ENCODE results near the gene NKX1-1.

The NKX1-1 gene

DNA sequence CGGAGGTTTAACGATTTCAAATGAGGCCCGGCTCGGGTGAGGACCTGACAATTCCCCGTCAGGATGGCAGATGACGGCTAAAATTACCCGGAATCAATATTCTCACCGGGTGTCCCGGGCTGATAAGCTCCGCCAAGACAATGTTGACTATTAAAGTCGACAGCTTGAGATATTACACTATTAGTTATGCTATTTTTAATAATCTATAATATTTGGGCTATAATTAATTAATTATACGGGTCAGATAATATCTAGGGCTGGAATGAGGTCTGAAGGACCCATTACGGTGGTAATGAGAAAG lies 9.4 kb upstream of the NKX1-1 start:
- DNase-seq (ENCODE audit: extremely low read depth, low read depth), result no peak
- TF ChIP-seq, protein P1, sequence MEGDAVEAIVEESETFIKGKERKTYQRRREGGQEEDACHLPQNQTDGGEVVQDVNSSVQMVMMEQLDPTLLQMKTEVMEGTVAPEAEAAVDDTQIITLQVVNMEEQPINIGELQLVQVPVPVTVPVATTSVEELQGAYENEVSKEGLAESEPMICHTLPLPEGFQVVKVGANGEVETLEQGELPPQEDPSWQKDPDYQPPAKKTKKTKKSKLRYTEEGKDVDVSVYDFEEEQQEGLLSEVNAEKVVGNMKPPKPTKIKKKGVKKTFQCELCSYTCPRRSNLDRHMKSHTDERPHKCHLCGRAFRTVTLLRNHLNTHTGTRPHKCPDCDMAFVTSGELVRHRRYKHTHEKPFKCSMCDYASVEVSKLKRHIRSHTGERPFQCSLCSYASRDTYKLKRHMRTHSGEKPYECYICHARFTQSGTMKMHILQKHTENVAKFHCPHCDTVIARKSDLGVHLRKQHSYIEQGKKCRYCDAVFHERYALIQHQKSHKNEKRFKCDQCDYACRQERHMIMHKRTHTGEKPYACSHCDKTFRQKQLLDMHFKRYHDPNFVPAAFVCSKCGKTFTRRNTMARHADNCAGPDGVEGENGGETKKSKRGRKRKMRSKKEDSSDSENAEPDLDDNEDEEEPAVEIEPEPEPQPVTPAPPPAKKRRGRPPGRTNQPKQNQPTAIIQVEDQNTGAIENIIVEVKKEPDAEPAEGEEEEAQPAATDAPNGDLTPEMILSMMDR (IDR thresholded peaks at IDR 0.05; ENCODE audit: low read depth, low read length), result no peak

DNA sequence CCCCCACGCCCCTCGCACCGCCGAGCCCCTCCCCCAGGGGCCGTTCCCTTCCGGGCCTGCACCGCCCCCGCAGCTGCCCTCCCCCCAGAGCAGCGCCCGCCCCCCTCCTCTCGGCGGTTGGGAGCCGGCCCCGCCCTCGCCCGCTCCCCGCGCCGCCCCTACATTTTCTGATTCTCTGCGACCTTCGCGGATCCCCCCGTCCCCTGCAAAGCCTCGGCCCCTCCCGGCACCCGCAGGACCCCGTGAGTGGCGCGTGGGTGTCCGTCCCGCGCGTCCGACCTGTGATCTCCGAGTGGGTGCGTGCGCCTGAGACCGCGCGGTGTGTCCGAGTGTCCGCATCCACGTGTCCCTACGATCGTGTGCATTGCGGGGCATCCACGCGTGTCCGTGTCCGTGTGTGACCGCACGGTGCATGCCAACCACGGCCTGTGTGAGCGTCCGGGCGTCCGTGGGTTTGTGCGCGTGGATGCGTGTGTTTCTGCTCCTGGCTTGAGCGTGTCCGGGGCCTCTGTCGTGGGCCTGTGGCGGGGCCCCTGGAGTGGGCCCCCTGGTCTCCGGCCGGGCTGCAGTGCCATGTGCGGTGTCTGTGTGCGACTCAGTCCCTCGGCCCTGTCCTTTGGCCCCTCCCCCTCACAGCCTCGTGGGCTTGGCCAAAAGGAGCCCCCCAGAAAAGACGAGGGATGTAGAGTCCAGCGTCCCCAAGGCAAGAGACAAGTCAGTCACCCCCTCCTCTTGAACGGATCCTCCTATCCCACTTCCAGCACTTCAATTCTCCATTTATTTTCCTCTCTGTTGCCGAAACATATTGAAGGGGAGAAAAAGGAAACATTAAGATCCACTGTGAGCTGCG lies 8.8 kb upstream of the NKX1-1 start:
- DNase-seq (ENCODE audit: extremely low read depth, low read depth), result no peak
- TF ChIP-seq, protein P1 (IDR thresholded peaks at IDR 0.05; ENCODE audit: low read depth, low read length), result no peak

DNA sequence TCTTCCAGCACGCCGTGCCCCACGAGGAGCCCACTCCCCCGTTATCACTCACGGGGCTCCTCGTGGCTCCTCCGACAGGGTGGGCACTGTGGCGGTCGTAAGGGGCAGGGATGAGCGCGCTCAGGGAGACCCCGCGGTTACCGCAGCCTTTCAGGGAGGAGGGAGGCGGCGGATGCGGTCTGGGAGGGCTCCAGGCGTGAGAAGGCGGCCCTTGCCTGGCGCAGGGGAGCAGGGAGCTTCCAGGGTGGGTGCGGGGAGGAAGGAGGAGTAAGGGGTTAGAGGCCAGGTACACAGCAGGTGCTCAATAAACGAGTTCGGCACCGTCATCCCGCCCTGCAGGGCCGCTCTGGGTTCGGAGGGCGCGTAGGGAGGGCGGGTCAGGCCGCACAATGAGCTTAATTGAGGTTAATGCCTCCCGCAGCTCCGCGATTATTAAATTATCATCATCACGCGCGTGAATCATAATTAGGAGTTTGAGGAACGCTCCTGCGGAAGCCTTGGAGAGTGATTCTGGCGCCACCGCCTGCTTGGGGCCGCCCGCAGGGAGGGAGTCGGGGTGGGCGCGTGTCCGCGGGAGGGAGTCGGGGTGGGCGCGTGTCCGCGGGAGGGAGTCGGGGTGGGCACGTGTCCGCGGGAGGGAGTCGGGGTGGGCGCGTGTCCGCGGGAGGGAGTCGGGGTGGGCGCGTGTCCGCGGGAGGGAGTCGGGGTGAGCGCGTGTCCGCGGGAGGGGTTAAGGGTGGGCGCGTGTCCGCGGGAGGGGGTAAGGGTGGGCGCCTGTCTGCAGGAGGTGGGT lies 7.6 kb upstream of the NKX1-1 start:
- TF ChIP-seq, protein P1 (IDR thresholded peaks at IDR 0.05; ENCODE audit: low read depth, low read length), result no peak
- no peak for DNase-seq (ENCODE audit: extremely low read depth, low read depth)

DNA sequence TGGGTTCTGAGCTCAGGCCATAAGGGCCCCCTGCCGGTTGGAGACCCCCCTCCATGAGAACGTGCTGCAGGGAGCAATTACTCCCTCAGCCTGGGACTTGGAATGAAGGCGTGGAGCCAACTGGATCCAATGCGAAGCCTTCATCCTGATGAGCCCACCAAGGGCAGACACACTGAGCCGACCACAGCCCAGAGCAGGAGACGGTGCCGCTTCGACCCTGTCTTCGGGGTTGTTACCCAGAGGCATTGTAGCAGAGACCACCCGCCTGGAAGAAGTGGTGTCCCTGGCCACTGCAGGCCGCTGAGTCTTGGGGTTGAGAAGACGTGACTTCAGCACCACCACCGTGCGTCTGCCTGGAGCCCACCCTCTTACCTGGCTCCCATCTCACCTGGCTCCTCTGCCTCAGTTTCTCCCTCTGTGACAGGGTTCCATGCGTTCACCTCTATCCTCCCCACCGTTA lies 7.0 kb upstream of the NKX1-1 start:
- DNase-seq (ENCODE audit: extremely low read depth, low read depth), result no peak
- TF ChIP-seq, protein P1 (IDR thresholded peaks at IDR 0.05; ENCODE audit: low read depth, low read length), result no peak

DNA sequence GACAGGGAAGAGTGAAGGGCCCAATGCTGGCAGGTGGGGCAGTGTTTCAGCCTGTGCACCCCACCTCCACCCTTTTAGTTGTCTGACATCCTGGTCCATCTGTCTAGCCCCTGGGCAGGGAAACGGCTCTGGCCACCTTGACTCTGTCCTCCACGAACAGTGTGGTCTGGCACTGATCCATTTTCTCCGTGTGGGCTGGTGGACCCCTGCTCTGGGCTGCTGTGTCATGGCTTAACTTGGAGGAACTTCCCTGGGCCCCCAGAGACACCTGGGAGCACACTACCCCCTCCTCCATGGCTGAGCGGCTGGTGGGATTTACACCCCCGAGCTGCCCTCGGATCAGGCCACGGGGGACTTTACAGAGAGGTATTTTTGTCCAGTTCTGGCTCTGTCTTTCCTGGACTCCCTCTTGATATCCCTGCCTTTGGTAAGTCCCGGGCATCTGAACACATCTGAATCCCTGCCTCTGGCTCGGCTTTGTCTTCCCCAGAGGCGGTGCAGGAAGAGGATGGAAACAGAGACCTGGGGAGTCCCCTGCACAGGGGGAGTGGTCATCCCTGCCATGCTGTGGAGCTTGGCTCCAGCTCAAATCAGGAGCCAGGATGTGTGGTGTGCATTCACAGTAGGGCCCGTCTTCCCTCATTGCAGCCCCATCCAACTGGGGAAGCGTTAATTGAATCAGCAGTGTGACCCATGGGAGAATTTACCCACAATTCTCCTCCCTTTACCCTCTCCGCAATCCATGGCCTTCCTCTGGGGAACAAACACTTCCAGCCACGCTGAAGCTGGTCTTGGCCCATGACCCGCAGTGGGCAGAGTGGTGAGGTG lies 6.3 kb upstream of the NKX1-1 start:
- TF ChIP-seq, protein P1 (IDR thresholded peaks at IDR 0.05; ENCODE audit: low read depth, low read length), result no peak
- no peak for DNase-seq (ENCODE audit: extremely low read depth, low read depth)

DNA sequence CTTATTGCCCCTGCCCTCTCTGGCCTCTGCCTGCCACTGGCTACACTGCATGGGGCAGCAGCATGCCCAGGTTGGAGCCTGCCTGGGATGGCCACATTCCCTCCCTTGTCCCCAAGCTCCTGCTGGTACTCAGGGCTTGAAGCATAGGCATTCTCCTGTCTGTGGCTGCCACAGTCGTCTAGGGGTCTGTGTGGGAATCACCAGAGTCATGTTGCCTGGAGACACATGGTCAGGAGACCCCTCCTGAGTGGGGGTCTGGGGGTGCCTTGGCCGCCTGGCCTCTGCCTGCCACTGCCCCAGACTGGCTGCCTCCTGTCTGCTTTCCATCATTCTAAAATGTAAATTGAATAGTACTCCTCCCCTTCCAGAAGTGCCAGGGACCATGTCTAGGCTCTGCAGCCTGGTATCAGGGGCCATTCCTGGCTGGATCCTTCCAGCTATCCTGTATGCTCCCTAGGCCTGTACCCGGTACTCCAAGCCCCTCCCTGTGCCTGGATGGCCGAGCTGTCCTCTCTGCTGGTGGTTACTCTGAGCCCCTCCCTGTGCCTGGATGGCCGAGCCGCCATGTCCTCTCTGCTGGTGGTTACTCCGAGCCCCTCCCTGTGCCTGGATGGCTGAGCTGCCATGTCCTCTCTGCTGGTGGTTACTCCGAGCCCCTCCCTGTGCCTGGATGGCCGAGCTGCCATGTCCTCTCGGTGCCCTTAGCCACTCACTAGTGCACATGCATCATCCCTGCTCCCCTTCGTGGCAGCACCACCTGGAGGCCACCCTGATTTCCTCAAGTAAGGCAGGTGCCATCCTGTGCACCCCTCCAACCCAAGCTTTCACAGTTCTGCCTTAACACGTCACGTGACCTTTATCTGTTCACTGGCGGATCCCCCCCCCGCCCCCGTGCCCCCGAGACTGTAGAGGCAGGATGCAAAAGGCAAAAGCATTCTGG lies 5.5 kb upstream of the NKX1-1 start:
- no peak for DNase-seq (ENCODE audit: extremely low read depth, low read depth)
- TF ChIP-seq, protein P1 (IDR thresholded peaks at IDR 0.05; ENCODE audit: low read depth, low read length), result no peak
